HG03280 (cell line): Measurements from ENCODE around the gene C1orf50.

Source experiments
- ATAC-seq: cut with Tn5 transposase; IDR thresholded peaks from one replicate; pipeline ENCODE4 v1.9.1; 2021; ENCODE audit warnings: mild to moderate bottlenecking, moderate library complexity; ENCODE audit not compliant: unreplicated experiment

C1orf50 gene

DNA sequence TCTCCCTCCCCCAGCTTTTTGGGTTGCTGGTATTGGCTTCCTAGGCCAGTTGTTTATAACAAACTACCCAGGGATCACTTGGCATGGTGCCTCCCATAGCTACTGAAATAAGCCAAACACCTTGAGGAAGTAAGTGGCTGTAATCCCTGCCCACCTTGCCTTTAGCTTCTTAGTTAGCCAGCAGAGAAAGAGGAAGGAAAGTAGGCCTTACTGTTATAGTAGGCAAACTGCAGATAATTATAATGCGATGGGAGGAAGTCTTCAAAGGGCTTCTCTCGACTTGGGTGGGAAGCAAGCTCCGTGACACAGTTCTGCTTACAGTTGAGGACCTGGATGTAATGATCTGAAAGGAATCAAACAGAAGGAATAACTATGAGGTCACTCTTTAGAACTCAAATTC is 8.4 kb upstream of the C1orf50 start:
- no peak for ATAC-seq

DNA sequence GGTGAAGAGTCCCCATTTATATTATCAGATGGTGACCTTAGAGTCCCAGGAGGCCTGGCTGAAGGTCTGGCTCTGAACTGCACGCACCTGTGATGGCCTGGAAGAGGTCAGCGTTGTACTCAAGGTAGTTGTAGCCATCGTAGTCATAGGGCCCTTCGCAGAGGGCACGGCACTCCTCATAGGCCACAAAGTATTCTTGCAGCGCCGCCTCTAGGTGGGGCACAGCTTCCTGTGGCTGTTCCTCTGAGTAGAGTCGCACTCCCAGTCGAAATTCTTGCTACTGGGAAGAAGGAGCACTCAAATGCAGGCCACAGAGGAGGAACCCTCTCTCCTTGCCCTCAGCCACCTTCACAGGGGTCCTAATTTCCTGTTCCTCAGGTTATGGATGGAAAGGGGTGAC is 7.9 kb upstream of the C1orf50 start:
- ATAC-seq: no peak

DNA sequence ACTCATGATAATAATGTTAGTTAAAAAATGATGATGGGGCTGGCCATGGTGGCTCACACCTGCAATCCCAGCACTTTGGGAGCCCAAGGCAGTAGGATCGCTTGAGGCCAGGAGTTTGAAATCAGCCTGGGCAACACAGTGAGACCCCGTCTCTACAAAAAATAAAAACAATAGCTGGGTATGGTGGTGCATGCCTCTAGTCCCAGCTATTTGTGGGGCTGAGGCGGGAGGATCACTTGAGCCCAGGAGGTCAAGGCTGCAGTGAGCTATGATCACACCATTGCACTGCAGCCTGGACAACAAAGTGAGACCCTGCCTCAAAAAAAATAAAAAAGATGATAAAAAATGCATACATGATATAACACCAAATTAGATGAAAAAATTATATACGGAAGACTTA is 5.5 kb upstream of the C1orf50 start:
- ATAC-seq: no peak

DNA sequence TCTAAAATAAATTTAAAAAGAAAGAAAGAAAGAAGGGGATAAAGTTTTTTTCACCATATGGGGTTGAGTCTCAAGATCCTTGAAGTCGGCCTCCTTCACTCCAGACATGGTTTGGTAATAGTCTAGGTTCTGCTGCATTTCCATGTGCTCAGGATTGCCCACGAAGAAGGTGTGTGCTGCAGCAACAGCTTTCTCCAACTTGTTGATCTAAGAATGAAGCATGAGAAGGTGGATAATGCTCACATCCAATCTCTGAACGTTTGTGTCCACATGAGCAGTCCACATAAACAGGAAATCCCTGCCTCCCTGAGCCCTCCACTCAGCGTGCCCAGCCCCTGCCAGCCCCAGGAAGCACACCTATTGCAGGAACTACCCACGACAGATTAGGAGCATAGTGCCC is 4.8 kb upstream of the C1orf50 start:
- ATAC-seq: no peak

DNA sequence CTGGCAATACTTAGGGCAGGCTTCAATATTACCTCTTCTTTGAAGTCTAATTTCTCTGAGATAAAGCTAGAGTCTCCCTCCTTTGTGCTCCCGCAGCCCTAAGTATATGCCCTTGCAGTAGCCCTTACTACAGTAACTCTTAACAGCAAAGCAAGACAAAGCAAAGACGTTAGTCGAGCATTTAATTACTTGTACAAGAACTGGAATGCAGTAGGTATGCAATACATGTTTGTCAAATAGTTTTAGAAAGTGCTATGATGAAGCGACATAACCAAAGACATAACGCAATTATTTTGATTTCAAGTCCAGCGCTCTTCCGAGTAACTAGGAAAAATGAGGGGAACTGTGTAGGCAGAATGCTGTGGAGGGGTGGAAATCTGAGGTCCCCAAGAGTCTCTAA is 1.8 kb upstream of the C1orf50 start:
- ATAC-seq: no peak

DNA sequence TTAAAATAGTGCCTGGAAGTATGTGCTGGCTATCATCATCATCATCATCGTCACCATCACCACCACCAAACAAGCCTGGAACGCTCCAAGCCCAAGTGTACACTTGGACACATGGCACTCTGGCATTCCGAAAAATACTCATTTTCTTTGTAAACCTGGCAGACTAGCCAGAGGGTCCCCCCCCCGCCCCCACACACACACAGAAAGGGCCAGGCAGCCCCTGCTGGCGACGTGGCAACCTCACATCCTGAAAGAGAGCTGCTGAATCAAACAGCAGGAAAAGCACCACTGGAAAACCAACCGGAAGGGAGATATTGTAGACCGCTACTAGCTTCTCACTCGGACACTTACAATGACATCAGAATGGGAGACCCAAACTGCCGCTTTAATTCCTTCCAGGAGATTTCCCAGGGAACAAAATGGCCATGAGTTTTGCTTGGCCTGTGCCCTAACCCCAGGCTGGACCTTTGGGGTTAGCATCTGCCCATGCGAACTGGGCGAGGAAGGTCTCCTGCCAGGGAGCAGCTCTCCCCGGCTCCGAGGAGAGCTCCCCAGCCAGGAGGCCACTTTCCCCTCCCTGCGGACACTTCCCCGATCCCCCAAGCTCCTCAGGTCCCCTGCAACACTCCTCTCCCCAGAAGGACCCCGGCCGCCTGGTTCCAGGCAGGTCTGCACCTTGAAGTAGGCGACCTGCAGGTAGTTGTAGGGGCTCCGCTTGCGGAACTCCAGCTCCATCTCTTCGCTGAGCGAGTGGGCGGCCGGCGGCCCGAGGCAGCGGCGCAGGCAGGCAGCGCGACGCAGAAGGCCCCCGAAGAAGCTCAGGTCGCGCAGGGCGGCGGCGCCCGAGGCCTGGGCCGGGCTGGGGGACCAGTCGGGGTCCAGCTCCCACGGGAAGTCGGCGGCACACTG is 963 bp upstream of the C1orf50 start:
- ATAC-seq: peak; percentile 23

DNA sequence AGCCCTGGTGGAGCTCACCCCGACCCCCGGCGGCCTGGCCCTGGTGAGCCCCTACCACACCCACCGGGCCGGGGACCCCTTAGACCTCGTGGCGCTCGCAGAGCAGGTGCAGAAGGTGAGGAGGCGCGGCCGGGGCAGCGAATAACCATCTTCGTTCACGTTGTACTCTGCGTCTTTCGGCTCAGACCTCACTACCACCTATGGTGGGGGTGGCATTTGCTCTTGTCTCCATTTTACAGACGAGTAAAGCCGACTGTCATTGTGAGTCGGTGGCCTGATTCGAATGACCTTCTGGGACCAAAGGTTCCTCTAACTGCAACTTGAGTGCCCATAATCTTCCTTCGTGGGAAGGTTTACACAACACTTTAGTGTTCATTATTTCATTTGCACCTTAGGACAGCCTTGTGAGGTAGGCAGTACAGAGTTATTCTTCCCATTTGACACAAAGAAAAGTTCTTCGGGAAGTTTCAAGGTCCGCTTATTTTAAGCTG is 506 bp downstream of the C1orf50 start:
- peak; percentile 5 for ATAC-seq

DNA sequence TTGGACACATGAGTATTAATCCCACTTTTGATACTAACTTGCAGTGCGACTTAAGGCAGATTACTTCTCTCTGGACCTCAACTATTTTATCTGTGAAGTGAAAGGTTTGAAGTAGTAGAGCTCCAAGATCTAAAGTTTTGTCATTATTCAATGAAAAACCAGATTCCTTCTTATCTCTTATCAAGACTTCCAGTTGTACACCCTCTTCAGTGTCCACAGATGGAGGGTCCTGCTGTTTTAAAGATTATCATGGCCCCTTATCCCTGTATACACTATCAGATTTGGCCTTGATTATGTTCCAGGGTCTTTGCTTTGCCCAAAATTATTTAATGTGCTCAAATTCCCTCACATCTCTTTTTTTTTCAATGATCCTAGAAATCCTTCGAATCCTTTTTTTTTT is 1.1 kb downstream of the C1orf50 start:
- no peak for ATAC-seq

DNA sequence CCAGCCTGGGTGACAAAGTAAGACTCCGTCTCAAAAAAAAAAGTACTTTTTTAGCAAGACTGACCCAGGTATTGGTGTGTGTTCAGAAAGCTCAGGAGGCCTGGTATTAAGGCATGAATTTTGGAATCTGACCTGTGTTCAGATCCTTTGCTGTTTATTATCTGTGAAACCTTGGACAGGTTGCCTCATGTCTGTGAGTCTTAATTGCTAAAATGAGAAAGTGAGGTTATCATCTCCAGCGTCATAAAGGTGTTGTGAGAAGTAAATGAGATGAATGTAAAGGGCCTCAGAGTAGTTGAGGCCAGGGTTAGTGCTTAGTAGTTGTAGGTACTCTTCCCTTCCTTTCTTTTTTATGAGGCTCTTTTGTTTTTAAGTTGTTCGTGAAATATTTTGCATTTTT is 2.8 kb downstream of the C1orf50 start:
- no peak for ATAC-seq

DNA sequence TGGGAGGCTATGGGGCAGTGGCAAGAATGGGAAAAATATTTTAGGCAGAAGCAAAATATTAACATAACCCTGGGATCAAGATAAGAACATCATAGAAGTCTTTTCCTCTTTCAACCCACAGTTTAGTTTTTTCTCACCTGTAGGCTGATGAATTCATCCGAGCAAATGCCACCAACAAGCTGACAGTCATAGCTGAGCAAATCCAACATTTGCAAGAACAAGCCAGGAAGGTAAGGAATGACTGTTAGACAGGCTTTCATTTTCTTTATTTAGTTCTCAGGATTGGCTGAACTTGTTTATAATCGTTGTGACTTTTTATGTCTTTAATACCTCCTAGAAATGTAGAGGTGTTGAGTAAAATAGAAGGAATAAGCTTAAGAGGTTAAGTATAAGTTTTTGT is 6.4 kb downstream of the C1orf50 start:
- no peak for ATAC-seq

DNA sequence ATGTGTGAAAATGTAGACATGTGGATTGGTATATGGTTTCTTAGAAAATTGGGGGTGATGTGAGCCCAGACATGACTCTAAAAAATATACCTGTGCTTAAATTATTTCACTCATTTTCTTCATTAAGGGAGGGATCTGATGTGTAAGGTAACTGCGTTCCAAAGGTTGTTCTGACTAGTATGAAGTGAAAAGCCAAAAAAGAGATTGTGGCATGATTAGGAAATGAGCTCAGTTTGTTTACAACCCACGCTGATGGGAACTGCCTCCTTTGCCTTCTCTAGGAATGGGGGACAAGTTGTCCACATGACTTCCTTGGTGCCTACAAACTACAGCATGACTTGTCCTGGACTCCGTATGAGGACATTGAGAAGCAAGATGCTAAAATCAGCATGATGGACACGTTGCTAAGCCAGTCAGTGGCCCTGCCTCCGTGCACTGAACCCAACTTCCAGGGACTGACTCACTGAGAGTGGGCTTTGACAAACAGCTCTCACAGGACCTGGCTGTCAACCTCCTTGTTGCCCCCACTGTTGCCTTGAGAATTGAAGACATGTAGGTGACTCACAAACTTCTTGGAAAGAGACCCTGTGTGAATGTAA is 8.0 kb downstream of the C1orf50 start:
- ATAC-seq: no peak

DNA sequence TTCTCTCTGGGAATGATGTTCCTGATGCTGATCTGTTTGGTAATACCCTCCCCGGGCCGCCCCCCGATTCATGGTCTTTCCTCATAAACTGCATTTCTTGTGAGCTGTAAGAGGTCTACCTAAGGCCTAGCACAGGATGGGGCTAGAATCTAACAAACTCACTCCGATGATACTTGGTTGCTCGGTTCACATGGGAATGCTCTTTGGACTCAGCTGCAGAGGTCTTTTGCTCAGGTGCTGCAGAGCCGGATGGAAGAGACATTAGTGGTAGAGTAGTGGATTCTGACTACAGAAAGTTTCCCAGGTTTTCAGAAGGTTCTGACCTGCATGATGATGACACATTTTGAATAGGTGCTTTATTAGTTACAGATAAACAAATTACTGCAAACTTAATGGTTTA is 9.5 kb downstream of the C1orf50 start:
- ATAC-seq: no peak

DNA sequence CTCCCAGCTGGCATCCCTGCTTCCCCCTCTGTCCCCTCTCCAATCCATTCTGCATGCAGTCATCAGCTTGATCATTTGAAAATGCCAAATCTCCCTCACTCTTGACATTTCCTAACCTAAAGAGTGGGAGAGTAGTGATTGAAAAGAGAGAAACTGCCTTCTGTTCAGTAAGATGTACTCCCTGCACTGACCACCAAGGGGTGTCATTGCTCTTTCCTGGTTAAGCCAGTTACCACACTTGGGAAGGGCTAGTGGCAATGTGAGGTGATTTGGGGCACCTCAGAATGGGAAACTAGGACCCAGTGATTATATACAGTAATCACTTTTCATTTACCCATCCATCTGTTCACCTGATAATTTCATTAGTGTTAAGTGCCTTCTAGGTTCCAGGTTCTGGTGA is 10.8 kb downstream of the C1orf50 start:
- no peak for ATAC-seq

DNA sequence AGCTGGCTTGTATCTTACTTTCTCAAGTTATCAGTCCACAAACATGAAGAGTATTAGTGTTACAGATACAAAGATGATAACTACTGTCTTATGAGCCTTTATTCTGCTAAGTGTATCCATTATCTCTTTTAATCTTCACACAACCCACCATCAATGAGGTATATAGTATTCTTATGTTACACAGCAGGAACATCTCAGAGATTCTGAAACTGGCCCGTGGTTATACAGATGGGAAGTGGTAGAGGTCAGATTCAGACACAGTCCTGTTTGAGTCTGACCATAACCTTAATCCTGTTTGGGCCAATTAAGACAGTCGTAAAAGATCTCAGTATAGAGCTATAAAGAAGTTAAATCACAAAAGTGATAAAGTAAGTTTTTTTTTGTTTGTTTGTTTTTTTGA is 12.7 kb downstream of the C1orf50 start:
- ATAC-seq: no peak

DNA sequence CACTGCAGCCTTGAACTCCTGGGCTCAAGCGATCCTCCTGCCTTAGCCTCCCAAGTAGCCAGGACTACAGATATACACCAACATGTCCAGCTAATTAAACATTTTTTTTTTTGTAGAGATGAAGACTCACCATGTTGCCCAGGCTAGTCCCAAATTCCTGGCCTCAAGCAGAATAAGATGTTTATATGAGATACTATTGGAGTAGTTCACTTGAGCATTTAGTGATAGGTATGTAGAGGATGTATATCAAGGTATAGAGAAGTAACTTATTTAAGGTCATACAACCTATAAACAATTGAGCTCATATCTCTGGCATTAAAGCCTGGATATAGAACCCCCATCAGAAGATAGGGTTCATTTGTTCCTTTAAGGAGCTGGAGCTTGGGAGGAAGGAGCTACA is 13.1 kb downstream of the C1orf50 start:
- no peak for ATAC-seq

DNA sequence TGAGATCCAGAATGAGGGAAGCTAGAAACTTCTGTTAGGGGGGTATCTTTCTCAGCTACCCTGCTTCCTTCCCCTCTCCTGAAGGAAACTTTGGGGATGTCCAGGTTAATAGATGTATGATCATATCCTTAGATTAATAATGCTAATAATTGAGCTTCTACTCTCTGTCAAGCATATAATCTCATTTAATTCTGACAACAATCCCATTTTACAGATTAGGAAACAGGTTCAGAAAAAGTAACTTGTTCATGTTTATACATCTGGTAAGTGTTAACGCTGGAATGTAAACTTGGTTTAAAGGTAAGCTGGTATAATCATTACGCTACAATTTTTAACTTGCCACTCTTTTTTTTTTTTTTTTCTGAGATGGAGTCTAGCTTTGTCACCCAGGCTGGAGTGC is 16.0 kb downstream of the C1orf50 start:
- no peak for ATAC-seq

DNA sequence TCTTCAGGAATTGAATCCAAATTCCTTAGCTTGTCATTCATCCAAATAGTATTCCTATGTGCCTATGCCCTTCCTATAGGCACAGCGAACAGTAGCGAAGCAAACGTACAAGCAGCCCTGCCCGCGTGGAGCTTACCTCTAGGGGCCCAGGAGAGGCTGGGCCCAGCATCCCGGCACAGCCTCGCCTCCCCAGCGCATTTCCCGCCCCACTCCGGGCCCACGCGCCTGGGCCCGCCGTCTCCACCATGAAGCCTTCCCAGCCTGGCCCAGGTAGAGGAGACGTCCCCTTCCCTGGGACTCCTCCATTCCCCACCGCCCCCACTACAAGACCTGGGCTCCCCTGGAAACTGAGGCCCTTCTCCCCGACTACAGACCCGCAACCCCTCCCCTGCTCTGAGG is 17.5 kb downstream of the C1orf50 start:
- no peak for ATAC-seq

DNA sequence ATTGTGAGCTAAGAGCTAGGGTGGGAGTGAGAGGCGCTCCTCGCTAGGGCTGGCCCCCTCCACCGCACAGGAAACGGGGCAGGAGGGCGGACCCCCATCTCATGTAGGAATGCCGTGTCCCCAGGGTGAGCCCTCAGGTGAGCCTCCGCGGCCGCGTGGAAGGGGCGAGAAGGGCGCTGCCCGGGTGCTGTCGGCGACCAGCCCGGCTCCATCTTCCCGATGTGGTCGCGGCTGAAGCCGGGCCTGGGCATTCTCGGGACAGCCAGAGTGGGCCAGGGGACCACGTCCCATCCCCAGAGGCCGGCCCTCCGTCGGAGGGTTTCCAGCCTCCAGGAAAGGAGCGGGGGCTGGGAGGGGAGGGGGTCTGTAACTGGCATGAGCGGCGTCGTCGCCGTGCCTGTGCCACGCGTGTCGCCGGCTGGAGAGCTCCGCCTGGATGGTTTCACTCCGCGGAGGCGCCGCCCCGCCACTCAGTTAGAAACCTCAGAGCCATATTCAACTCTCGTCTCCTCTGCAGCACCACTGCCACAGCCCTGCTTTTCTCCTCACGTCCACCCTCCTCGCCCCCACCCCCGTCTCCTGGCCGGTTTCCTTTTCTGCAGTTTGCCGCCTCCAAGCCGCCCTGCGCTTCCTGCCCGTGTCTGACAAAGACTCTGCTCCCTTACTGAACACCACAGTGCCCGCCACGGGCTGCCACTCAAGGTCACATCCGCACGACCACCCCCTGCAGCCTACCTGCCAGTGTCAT is 18.1 kb downstream of the C1orf50 start, which contains the start of gene TMEM269:
TMEM269 (plus strand) TSS at position 46 of the 748 bp plus-strand sequence. CDS start 4,903 bp downstream, outside the sequence.
- no peak for ATAC-seq

DNA sequence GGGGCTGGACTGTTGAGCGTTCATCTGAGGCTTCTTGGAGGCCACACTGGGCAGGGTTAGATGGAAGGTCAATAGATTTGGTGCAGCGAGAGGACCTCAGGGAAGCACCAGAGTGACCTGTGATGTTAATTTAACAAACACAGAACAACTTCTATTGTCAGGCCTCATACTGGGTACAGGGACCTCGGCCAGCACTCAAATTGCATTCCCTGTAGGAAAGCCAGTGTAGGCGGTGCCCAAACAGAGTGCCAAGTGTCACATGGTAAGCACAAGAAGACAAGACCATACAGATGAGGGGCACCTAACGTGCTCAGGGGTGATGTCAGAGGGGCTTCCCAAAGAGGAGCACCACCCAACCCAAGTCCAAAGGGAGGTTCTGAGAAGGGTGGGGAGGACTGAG is 19.0 kb downstream of the C1orf50 start:
- ATAC-seq: no peak

DNA sequence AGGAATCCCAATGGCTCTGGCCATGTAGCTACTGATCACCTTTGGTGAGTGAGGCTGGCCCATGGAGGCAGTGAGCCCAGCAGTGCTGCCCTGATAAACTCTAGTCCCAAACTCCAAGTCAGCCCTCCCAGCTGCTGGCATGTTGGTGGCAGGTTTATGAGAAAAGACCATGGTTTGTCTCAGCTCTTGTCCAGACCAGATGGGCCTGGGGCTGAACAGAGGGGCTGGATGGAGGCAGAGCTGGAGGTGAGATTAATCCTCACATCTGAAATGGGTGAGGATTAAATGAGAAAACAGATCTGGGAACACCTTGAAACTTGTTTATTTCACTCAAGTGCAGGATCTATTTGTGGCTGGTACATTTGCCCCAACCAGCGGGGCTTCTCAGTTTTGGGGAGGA is 21.0 kb downstream of the C1orf50 start:
- ATAC-seq: no peak

DNA sequence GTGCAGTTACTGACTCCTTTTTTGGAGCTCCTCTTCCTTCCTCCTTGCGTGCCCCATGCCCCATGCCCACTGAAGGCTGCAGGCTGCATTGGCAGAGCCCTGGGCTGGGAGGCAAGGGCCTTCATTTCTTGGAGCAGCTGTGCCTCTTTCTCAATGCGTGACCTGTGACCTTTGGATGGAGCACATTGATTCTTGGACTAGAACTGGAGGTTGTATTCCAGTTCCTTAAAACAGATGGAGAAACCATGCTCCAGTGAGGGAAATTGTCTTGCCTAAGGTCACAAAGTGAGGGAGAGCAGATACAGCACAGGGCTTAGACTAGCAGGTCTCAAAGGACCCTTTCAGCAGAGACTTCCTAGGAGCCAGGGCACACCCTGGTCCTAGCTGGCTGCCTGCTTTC is 26.8 kb downstream of the C1orf50 start:
- no peak for ATAC-seq

DNA sequence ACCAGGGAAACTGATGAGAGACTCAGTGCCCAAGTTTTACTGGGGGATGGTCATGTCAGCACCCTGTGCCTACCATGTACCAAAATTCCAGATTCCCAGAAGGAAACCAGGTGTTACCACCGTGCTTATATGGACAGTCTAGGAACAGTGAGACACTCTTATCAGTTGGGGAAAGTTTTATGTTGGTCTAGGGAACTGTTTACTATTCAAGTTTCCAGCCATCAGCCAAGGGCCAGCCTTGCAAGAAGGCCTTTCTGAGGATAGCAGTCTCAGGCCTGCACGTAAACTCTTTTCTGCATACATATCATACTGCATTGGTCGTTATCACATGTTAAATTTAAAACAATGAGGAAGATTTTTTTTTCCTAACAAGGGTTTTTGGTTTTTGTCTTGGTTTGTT is 30.4 kb downstream of the C1orf50 start:
- no peak for ATAC-seq
